ENCODE results near the gene POU2F1.

The POU2F1 gene

DNA sequence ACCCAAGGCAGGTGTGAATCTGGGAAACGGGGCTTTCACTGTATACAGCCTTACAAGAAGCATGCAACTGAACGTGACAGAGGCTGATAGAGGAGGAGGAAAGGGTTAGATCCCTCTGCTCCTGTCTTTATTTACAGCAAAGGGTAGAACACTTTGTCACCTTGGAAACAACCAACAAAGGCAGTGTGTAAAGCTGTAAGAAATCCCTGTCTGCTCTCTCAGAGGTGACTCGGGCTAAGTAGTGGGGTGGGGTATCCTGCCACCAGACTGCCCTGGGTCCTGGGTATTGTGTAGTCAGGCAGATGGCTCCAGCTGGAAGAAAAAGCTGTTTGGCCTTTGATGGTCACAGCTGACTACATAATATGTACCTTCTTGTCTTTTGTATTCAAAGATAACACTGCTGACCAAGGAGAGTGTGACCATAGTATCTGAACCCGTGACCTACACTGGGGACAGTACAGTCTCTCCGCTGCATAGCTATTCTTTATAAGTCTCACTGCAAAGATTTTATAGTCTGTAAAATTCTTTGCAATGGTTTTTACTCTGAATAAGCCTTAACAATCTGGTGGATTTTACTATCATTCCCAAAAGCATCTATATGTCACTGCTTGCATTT lies 22.1 kb upstream of the POU2F1 start:
- Histone ChIP-seq H2AK5ac (ENCODE audit: low read depth, low read length) (no peak overlapping the region), H3K23ac (ENCODE audit: low read depth, low read length, poor library complexity) (no peak overlapping the region), H2BK5ac (ENCODE audit: low read length) (no peak overlapping the region), H4K91ac (ENCODE audit: low read depth, low read length, poor library complexity) (no peak overlapping the region), H3K36me3 (replicated peaks in 1 of 2; ENCODE audit: control insufficient read depth in 2 of 2, insufficient read depth in 2 of 2, low read length in 2 of 2) (no peaks in the 10 kb centered on the region), H3K9ac (ENCODE audit: low read depth, low read length, poor library complexity) (no peak overlapping the region), H2AFZ (ENCODE audit: low read length) (no peak overlapping the region), H3K18ac (ENCODE audit: low read length) (no peak overlapping the region), H3K79me1 (ENCODE audit: low read depth, low read length) (no peaks in the 10 kb centered on the region), H3K4me1 (ENCODE audit: control insufficient read depth in 2 of 2, insufficient read depth in 1 of 2, low read depth in 1 of 2, low read length in 2 of 2) (peaks cover 2 to 5% of the 10 kb centered on the region in 2 donors), H3K27ac (replicated peaks; ENCODE audit: low read length) (no peak overlapping the region), H4K8ac (ENCODE audit: low read depth, low read length) (no peak overlapping the region), H3K4me2 (ENCODE audit: insufficient read depth, low read length, poor library complexity, severe bottlenecking) (no peak overlapping the region), H3K4me3 (ENCODE audit: low read length in 2 of 2) (no peak overlapping the region), H3K27me3 (ENCODE audit: control insufficient read depth in 3 of 3, insufficient read depth in 3 of 3, low read depth in 1 of 3, low read length in 3 of 3) (peaks cover 0 to 58% (median 0%) of the 10 kb centered on the region in 3 experiments), H3K14ac (ENCODE audit: low read length) (no peak overlapping the region), H2BK120ac (ENCODE audit: low read depth, low read length) (no peak overlapping the region), H2BK15ac (ENCODE audit: low read length) (no peak overlapping the region), H3K4ac (ENCODE audit: low read length) (no peak overlapping the region), H3K9me3 (replicated peaks in 1 of 2; ENCODE audit: control insufficient read depth in 2 of 2, insufficient read depth in 1 of 2, low read depth in 1 of 2, low read length in 2 of 2) (no peaks in the 10 kb centered on the region), H2BK12ac (ENCODE audit: low read length) (no peak overlapping the region)
- peak; percentile 38 for DNase-seq (ENCODE audit: low spot score)
- no CpG with 5 or more reads among the region's 5 CpGs for WGBS, 2 donors (ENCODE audit: extremely low coverage in 2 of 2, insufficient read length in 2 of 2, insufficient replicate concordance in 1 of 2)

DNA sequence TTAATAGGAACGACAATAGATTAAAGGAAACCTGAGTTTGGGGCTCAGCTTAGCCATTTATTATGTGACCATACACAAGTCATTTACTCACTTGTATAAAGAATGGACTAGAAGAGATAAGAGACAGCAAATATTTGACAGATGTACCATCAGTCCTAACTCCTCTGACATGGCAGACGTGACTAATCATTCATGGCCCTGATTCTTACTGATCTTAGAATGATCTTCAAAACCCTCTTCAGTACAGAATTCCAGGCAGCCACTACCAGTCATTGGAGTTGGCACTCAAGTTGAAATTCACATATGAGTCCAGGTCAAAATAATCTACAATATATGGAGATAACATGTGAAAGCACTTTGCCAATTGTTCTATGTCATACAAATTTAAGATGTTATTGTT lies 21.0 kb upstream of the POU2F1 start:
- no peak overlapping the region for H3K4me2 ChIP-seq (ENCODE audit: insufficient read depth, low read length, poor library complexity, severe bottlenecking)
- H2BK5ac ChIP-seq (ENCODE audit: low read length) = no peak overlapping the region
- H3K27me3 ChIP-seq (ENCODE audit: control insufficient read depth in 3 of 3, insufficient read depth in 3 of 3, low read depth in 1 of 3, low read length in 3 of 3) = peaks cover 0 to 59% (median 0%) of the 10 kb centered on the region in 3 experiments
- H2BK15ac ChIP-seq (ENCODE audit: low read length) = no peak overlapping the region
- no peak overlapping the region for H3K4me3 ChIP-seq (ENCODE audit: low read length in 2 of 2)
- no peak overlapping the region for H3K4ac ChIP-seq (ENCODE audit: low read length)
- H4K8ac ChIP-seq (ENCODE audit: low read depth, low read length) = no peak overlapping the region
- H3K36me3 ChIP-seq (replicated peaks in 1 of 2; ENCODE audit: control insufficient read depth in 2 of 2, insufficient read depth in 2 of 2, low read length in 2 of 2) = no peaks in the 10 kb centered on the region
- H3K14ac ChIP-seq (ENCODE audit: low read length) = no peak overlapping the region
- H3K4me1 ChIP-seq (ENCODE audit: control insufficient read depth in 2 of 2, insufficient read depth in 1 of 2, low read depth in 1 of 2, low read length in 2 of 2) = peaks cover 2 to 5% of the 10 kb centered on the region in 2 donors
- H3K27ac ChIP-seq (replicated peaks; ENCODE audit: low read length) = no peak overlapping the region
- H2BK12ac ChIP-seq (ENCODE audit: low read length) = no peak overlapping the region
- H3K9me3 ChIP-seq (replicated peaks in 1 of 2; ENCODE audit: control insufficient read depth in 2 of 2, insufficient read depth in 1 of 2, low read depth in 1 of 2, low read length in 2 of 2) = peaks cover 0 to 1% of the 10 kb centered on the region in 2 donors
- no peaks in the 10 kb centered on the region for H3K79me1 ChIP-seq (ENCODE audit: low read depth, low read length)
- no peak overlapping the region for H3K9ac ChIP-seq (ENCODE audit: low read depth, low read length, poor library complexity)
- DNase-seq (ENCODE audit: low spot score) = no peak
- no CpG with 5 or more reads among the region's 2 CpGs for WGBS, 2 donors (ENCODE audit: extremely low coverage in 2 of 2, insufficient read length in 2 of 2, insufficient replicate concordance in 1 of 2)
- H4K91ac ChIP-seq (ENCODE audit: low read depth, low read length, poor library complexity) = no peak overlapping the region
- H3K23ac ChIP-seq (ENCODE audit: low read depth, low read length, poor library complexity) = no peak overlapping the region
- H2BK120ac ChIP-seq (ENCODE audit: low read depth, low read length) = no peak overlapping the region
- H2AK5ac ChIP-seq (ENCODE audit: low read depth, low read length) = no peak overlapping the region
- no peak overlapping the region for H3K18ac ChIP-seq (ENCODE audit: low read length)
- H2AFZ ChIP-seq (ENCODE audit: low read length) = no peak overlapping the region

GRCh38 chr1:167200272-167200671 lies 20.4 kb upstream of the POU2F1 start:
- H4K91ac ChIP-seq (ENCODE audit: low read depth, low read length, poor library complexity) = no peak overlapping the region
- no peak overlapping the region for H3K14ac ChIP-seq (ENCODE audit: low read length)
- no CpG with 5 or more reads among the region's 4 CpGs for WGBS, 2 donors (ENCODE audit: extremely low coverage in 2 of 2, insufficient read length in 2 of 2, insufficient replicate concordance in 1 of 2)
- H3K36me3 ChIP-seq (replicated peaks in 1 of 2; ENCODE audit: control insufficient read depth in 2 of 2, insufficient read depth in 2 of 2, low read length in 2 of 2) = no peaks in the 10 kb centered on the region
- H3K27ac ChIP-seq (replicated peaks; ENCODE audit: low read length) = no peak overlapping the region
- H3K9me3 ChIP-seq (replicated peaks in 1 of 2; ENCODE audit: control insufficient read depth in 2 of 2, insufficient read depth in 1 of 2, low read depth in 1 of 2, low read length in 2 of 2) = peaks cover 0 to 2% of the 10 kb centered on the region in 2 donors
- no peak overlapping the region for H3K4me2 ChIP-seq (ENCODE audit: insufficient read depth, low read length, poor library complexity, severe bottlenecking)
- DNase-seq (ENCODE audit: low spot score) = no peak
- H2BK5ac ChIP-seq (ENCODE audit: low read length) = no peak overlapping the region
- H4K8ac ChIP-seq (ENCODE audit: low read depth, low read length) = no peak overlapping the region
- no peak overlapping the region for H2BK12ac ChIP-seq (ENCODE audit: low read length)
- peaks cover 0 to 57% (median 0%) of the 10 kb centered on the region in 3 experiments for H3K27me3 ChIP-seq (ENCODE audit: control insufficient read depth in 3 of 3, insufficient read depth in 3 of 3, low read depth in 1 of 3, low read length in 3 of 3)
- peaks cover 2 to 5% of the 10 kb centered on the region in 2 donors for H3K4me1 ChIP-seq (ENCODE audit: control insufficient read depth in 2 of 2, insufficient read depth in 1 of 2, low read depth in 1 of 2, low read length in 2 of 2)
- H3K4me3 ChIP-seq (ENCODE audit: low read length in 2 of 2) = no peak overlapping the region
- no peak overlapping the region for H2BK120ac ChIP-seq (ENCODE audit: low read depth, low read length)
- H3K9ac ChIP-seq (ENCODE audit: low read depth, low read length, poor library complexity) = no peak overlapping the region
- no peak overlapping the region for H3K18ac ChIP-seq (ENCODE audit: low read length)
- no peak overlapping the region for H3K4ac ChIP-seq (ENCODE audit: low read length)
- H2BK15ac ChIP-seq (ENCODE audit: low read length) = no peak overlapping the region
- H3K79me1 ChIP-seq (ENCODE audit: low read depth, low read length) = no peaks in the 10 kb centered on the region
- no peak overlapping the region for H2AK5ac ChIP-seq (ENCODE audit: low read depth, low read length)
- no peak overlapping the region for H2AFZ ChIP-seq (ENCODE audit: low read length)
- H3K23ac ChIP-seq (ENCODE audit: low read depth, low read length, poor library complexity) = no peak overlapping the region

GRCh38 chr1:167200749-167201148 lies 19.9 kb upstream of the POU2F1 start:
- no peak for DNase-seq (ENCODE audit: low spot score)
- Histone ChIP-seq H3K4me2 (ENCODE audit: insufficient read depth, low read length, poor library complexity, severe bottlenecking) (no peak overlapping the region), H2AK5ac (ENCODE audit: low read depth, low read length) (no peak overlapping the region), H3K9me3 (replicated peaks in 1 of 2; ENCODE audit: control insufficient read depth in 2 of 2, insufficient read depth in 1 of 2, low read depth in 1 of 2, low read length in 2 of 2) (peaks cover 0 to 2% of the 10 kb centered on the region in 2 donors), H4K91ac (ENCODE audit: low read depth, low read length, poor library complexity) (no peak overlapping the region), H2BK15ac (ENCODE audit: low read length) (no peak overlapping the region), H3K27ac (replicated peaks; ENCODE audit: low read length) (no peak overlapping the region), H3K36me3 (replicated peaks in 1 of 2; ENCODE audit: control insufficient read depth in 2 of 2, insufficient read depth in 2 of 2, low read length in 2 of 2) (no peaks in the 10 kb centered on the region), H3K9ac (ENCODE audit: low read depth, low read length, poor library complexity) (no peak overlapping the region), H3K18ac (ENCODE audit: low read length) (no peak overlapping the region), H2BK12ac (ENCODE audit: low read length) (no peak overlapping the region), H2BK120ac (ENCODE audit: low read depth, low read length) (no peak overlapping the region), H2AFZ (ENCODE audit: low read length) (no peak overlapping the region), H3K14ac (ENCODE audit: low read length) (no peak overlapping the region), H3K23ac (ENCODE audit: low read depth, low read length, poor library complexity) (no peak overlapping the region), H4K8ac (ENCODE audit: low read depth, low read length) (no peak overlapping the region), H2BK5ac (ENCODE audit: low read length) (no peak overlapping the region), H3K4me3 (ENCODE audit: low read length in 2 of 2) (no peak overlapping the region), H3K4ac (ENCODE audit: low read length) (no peak overlapping the region), H3K4me1 (ENCODE audit: control insufficient read depth in 2 of 2, insufficient read depth in 1 of 2, low read depth in 1 of 2, low read length in 2 of 2) (peaks cover 2 to 5% of the 10 kb centered on the region in 2 donors), H3K27me3 (ENCODE audit: control insufficient read depth in 3 of 3, insufficient read depth in 3 of 3, low read depth in 1 of 3, low read length in 3 of 3) (peaks cover 0 to 54% (median 0%) of the 10 kb centered on the region in 3 experiments), H3K79me1 (ENCODE audit: low read depth, low read length) (no peaks in the 10 kb centered on the region)
- WGBS, 2 donors (ENCODE audit: extremely low coverage in 2 of 2, insufficient read length in 2 of 2, insufficient replicate concordance in 1 of 2) = no CpG with 5 or more reads among the region's 3 CpGs
